ENCODE data around the gene CCL23.
"Not testable (repeated sequence)": the region's sequence is repeated elsewhere in the genome, so short reads cannot be mapped to it uniquely, and the experiment has no call there.

The CCL23 gene, protein sequence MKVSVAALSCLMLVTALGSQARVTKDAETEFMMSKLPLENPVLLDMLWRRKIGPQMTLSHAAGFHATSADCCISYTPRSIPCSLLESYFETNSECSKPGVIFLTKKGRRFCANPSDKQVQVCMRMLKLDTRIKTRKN

GRCh38 chr17:36017799-36018198 lies at the start of gene CCL23:
Gene CCL23 (minus strand): TSS chr17:36017972. CDS start chr17:36017897, 75 bp downstream.
- no peak for DNase-seq

DNA sequence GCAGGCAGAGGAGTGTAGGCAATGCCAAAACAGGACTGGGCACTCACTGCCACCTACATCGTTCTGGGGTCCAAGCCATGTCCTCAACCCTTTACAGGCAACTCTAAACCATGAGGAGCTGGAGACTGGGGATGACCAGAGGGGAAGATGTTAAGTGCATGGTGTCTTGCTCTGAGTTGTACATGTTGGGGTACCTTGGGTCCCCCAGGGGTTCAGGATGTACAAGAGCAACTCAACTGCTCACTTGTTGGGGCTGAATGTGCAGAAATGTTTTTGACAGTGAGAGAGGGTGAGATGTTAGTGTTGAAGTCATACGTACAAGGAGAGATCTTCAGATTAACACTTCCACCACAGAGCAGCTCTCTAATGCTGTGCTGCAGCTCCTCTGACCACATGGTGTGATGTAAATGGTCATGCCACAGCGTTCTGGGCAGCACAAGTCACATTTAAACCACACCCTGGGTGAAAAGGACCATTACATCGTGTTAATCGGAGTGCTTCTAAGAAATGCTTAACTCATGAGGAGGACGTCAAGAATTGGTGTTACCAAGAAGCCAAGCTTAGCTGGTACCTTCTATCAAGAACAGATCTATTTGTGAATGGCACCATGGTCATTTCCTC lies 48.7 kb upstream of the CCL23 start:
- no peak for DNase-seq

- no peak for DNase-seq
Observed at GRCh38 chr17:36063786-36064541, 46.2 kb upstream of the CCL23 start, which contains the start of gene CCL18. Gene CCL18 (plus strand): TSS chr17:36064272. CDS start chr17:36064343, 71 bp downstream.

- DNase-seq: no peak
Observed at GRCh38 chr17:36060816-36061215, 43.0 kb upstream of the CCL23 start.

DNA sequence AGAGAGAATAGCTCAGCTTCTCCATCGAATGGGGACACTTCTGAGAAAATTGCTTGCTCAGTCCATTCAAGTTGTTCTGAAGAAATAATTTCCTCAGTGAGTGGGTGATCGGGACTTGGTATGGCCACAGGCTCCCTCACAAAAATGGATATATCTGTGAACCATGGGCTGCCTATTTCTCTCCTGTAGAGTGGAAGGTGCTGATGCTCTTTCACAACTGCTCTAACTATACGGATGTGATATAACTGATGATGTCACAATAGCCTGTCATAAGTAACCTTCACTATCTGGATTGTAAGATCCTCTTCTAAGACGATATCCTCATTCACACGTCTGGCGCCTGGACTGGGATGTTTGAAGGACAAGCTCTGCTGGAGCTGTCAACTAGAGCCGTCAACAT lies 41.6 kb upstream of the CCL23 start:
- no peak for DNase-seq

DNA sequence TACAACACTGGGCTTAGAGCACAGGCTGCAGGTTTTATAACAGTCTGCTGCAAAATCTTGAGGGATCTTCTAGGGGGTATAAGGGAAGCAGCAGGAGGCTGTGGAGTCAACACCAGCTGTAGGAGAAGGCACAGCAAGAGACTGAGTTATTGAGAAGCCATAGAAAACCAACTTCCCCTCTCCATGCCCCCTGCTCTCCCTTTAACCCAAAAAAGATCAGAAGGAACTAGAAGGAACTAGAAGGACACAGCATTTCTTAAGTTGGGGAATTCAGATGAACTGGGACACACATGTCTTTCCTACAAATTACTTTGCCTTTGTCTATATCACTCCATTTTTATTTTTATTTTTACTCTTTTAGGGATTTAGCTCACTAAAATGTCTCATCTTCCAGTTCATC lies 40.1 kb upstream of the CCL23 start:
- DNase-seq: no peak

DNA sequence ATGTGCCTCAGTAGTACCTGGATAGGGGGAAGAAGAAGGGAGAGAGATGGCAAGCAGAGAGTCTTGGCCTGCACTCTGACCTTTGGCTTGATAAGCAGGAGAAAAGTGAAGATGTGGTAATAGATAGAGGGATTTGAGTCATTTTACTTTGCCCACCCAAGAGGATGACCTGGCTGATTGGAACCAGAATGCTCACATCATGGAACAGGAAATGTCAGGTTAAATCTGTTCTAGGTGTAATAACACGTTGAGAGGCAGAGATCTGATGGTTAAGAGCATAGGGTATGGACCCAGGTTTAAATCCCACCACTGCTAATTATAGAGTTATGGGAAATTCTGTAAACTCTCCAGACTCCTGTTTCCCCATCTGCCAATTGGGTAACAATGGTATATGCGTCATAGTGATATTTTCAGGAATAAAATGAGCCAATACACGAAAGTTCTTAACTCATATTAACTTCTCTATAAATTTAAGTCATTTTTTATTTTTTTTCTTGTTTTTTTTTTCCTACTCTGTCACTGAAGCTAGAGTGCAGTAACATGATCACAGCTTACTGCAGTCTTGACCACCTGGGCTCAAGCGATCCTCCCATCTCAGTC lies 38.2 kb upstream of the CCL23 start:
- no peak for DNase-seq

DNA sequence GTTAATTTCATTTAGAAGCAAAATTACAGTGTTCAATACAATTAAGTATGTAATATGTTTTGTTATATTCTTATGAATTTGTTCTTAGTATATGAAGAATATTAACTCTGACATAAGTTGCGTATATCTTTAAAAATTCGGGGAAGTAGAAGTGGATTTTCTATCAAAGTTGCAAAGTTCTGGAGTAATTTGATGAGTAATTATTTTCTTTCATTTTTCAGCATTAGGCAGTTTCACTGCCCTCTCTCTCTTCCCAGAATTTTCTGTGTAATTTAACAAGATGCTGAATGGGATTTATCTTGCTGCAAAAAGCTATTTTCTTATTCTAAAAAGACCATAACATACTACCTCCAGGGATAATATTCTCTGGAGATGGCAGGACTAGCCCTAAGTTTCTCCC lies 37.4 kb upstream of the CCL23 start:
- no peak for DNase-seq

DNA sequence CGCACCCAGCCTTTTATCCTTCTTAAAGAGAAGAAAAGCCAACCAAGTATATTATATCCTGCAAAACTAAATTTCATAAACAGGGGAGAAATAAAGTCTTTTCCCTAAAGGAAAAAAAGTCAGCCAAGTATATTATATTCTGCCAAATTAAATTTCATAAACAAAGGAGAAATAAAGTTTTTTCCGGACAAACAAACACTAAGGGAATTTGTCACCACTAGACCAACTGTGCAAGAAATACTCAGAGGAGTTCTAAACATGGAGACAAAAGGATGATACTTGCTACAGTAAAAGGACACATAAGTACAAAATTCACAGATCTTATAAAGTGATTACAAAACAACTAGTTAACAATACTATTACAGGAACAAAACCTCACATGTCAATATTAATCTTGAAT lies 31.9 kb upstream of the CCL23 start:
- no peak for DNase-seq

DNA sequence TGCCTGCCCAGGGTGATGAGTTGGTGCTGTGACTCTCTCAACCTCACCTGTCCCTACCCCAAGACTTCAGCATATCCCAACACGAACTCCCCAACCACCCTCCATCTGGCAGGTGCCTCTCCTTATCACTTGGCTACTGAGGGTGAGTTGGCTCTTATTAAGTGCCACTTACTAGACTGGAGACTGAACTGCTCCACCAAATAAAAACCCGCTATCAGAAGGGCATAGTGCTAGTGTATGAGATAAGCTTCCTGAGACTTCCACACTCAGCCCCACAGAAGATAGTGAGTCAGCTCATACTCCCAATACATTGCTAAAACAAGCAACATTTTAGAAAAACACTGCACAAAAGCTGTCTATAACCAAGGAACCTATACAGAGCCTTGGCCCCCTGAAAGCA lies 30.3 kb upstream of the CCL23 start:
- DNase-seq: no peak

- no peak for DNase-seq
Observed at GRCh38 chr17:36036235-36036634, 18.5 kb upstream of the CCL23 start.

DNA sequence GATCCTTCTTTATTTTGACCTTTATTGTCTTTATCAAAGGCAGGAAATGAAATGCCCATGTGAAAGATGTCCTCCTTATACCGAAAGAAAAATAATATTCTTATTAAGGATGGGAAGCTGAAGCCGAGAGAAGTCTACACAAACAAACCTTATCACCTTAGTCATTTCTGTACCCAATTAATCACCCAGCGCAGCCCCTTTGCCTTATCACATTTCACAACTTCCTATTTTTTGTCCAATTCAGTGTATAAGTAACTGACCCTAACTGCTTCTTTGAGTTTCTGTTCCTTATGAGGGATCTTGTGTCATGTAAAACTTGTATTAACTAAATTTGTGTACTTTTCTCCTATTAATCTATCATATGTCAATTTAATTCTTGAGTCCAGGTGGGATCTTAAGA lies 16.4 kb upstream of the CCL23 start:
- DNase-seq: no peak

DNA sequence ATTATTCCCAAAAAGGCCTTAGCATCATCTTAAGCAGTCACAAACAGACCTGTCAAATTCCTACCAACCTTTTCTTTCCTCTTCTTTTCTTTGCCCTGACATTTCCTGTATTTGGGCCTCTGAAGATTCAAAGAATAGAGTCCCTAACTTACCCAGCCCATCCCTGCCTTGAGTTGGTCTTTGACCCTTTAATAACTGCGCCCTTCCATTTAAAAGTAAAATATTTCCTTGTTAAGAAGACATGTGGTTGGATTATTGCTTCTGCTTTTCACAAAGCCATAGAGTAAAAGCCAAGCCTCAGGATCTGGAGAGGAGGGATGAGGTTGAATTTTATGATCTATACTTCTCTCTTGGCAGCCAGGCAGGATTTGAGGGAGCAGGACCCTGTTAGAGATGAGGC lies 13.2 kb upstream of the CCL23 start:
- no peak for DNase-seq

GRCh38 chr17:36027761-36028160 lies 10.0 kb upstream of the CCL23 start:
- DNase-seq: no peak

GRCh38 chr17:36024106-36024869 lies 6.5 kb upstream of the CCL23 start:
- DNase-seq: no peak

GRCh38 chr17:36019423-36019822 lies 1.7 kb upstream of the CCL23 start:
- DNase-seq: no peak

DNA sequence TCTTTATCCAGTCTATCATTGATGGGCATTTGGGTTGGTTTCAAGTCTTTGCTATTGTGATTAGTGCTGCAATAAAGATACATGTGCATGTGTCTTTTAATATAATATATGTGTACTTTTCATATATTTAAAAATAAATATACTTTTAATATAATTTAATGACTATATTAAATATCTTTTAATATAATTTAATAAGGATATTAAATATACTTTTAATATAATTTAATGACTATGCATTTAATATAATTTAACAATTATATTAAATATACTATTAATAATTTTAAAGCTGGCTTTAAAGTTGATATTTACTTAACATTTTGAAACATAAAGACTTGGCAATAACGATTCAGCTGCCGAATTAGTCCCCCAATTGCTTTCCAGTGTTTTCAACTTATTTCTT lies 1.2 kb downstream of the CCL23 start:
- DNase-seq: no peak

GRCh38 chr17:36015895-36016294 lies 1.9 kb downstream of the CCL23 start:
- not testable (repeated sequence) for DNase-seq

DNA sequence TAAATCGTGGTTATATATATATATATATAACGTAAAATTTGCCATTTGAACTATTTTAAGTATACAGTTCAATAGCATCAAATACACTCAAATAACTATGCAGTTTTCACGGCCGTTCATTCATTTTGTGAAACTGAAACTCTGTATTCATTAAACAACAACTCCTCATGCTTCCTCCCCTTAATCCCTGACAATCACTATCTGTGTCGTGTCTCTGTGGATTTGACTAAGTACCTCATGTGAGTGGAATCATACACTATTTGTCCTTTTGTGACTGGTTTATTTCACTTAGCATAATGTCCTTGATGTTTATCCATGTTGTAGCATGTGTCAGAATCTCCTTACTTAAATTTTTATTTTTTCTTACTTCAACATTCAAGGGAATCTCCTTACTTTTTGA lies 2.8 kb downstream of the CCL23 start:
- no peak for DNase-seq

GRCh38 chr17:36011201-36011600 lies 6.6 kb downstream of the CCL23 start:
- no peak for DNase-seq

- no peak for DNase-seq
Observed at GRCh38 chr17:36008998-36009665, 8.6 kb downstream of the CCL23 start.

- no peak for DNase-seq
Observed at GRCh38 chr17:36004594-36005108, 13.1 kb downstream of the CCL23 start.
